H1 (cell line): Measurements from ENCODE around the gene RAP1GAP. TPM values are rescaled to one million over a fixed set of nuclear protein-coding genes. Genes with fewer than 3 reads are reported as not detected.

Source experiments
- CTCF ChIA-PET: fragments of 300-600 bp; sonication (Branson Sonifier 250); formaldehyde crosslinking; loops from one replicate; lab custom pipeline; 2021; ENCODE audit not compliant: partially characterized antibody; lab: Charles Lee
- POLR2A ChIA-PET: fragments of 300-600 bp; sonication (Branson Sonifier 250); formaldehyde crosslinking; loops from one replicate; lab custom pipeline; 2021; ENCODE audit warnings: inconsistent platforms; ENCODE audit not compliant: partially characterized antibody; lab: Charles Lee
- DNase-seq, 2 experiments: peaks; one replicate each; pipeline versions ENCODE4 v3.0.0 to v3.0.0-alpha.2; 2010 to 2022; ENCODE audit warnings: low spot score in 2 of 2, low read depth in 1 of 2, mixed read lengths in 1 of 2
- FAIRE-seq: peaks from 2 replicates; lab custom pipeline; 2011; peaks lifted over from hg19 to GRCh38; lab: Jason Lieb, UNC
- H2AFZ ChIP-seq: 2 replicates; pipeline ENCODE4 v1.8.1; 2012; ENCODE audit warnings: low read length, inconsistent platforms
- H2AK5ac ChIP-seq: 2 replicates; pipeline ENCODE4 v1.6.1; 2013; ENCODE audit warnings: low read depth, low read length
- H2BK120ac ChIP-seq: replicated peaks from 2 replicates; pipeline ENCODE3; 2013; ENCODE audit warnings: low read depth, low read length, inconsistent platforms
- H2BK12ac ChIP-seq: 2 replicates; pipeline ENCODE4 v1.6.1; 2013; ENCODE audit warnings: low read depth, low read length
- H2BK15ac ChIP-seq: 2 replicates; pipeline ENCODE4 v1.6.1; 2013; ENCODE audit warnings: low read length
- H2BK20ac ChIP-seq: 2 replicates; pipeline ENCODE4 v1.6.1; 2013; ENCODE audit warnings: low read length
- H2BK5ac ChIP-seq: 2 replicates; pipeline ENCODE4 v1.6.1; 2013; ENCODE audit warnings: low read depth, low read length
- H3K14ac ChIP-seq: 2 replicates; pipeline ENCODE4 v1.6.1; 2013; ENCODE audit warnings: inconsistent platforms; ENCODE audit not compliant: insufficient read length
- H3K18ac ChIP-seq: 2 replicates; pipeline ENCODE4 v1.6.1; 2013; ENCODE audit warnings: low read length; ENCODE audit errors: extremely low read depth
- H3K23ac ChIP-seq: 2 replicates; pipeline ENCODE4 v1.6.1; 2013; ENCODE audit warnings: inconsistent platforms; ENCODE audit not compliant: insufficient read length
- H3K23me2 ChIP-seq: 2 replicates; pipeline ENCODE4 v1.6.1; 2013; ENCODE audit warnings: low read depth, low read length
- H3K27ac ChIP-seq: 2 replicates; pipeline ENCODE4 v1.6.1; 2011; ENCODE audit warnings: low read depth, low read length, inconsistent platforms
- H3K27me3 ChIP-seq, 4 experiments: replicated peaks in 1 of 4; 1 replicate in 1 of 4; 2 replicates in 3 of 4; pipeline versions ENCODE4 v1.6.1 to v1.8.1; 2011 to 2013; ENCODE audit warnings: low read length in 3 of 4, mild to moderate bottlenecking in 3 of 4, inconsistent platforms in 2 of 4, mixed read lengths in 2 of 4, moderate library complexity in 1 of 4; ENCODE audit not compliant: control insufficient read depth in 3 of 4, insufficient read depth in 3 of 4; ENCODE audit errors: extremely low read depth in 1 of 4
- H3K36me3 ChIP-seq, 4 experiments: 2 replicates each; pipeline versions ENCODE4 v1.6.1 to v1.8.1; 2011 to 2013; ENCODE audit warnings: mild to moderate bottlenecking in 4 of 4, low read length in 3 of 4, moderate library complexity in 2 of 4, control low read depth in 1 of 4, inconsistent platforms in 1 of 4; ENCODE audit not compliant: insufficient read depth in 4 of 4, control insufficient read depth in 2 of 4
- H3K4ac ChIP-seq: replicated peaks from 2 replicates; pipeline ENCODE3; 2013; ENCODE audit warnings: low read length, low read depth, mixed read lengths, inconsistent platforms; ENCODE audit not compliant: insufficient read length
- H3K4me1 ChIP-seq, 4 experiments: replicated peaks in 1 of 4; 1 replicate in 1 of 4; 2 replicates in 3 of 4; pipeline versions ENCODE4 v1.6.1 to v1.8.1; 2011 to 2013; ENCODE audit warnings: low read length in 3 of 4, inconsistent platforms in 2 of 4, mixed read lengths in 1 of 4; ENCODE audit not compliant: insufficient read depth in 4 of 4, control insufficient read depth in 3 of 4
- H3K4me2 ChIP-seq, 2 experiments: 2 replicates each; pipeline versions ENCODE4 v1.6.1 to v1.8.1; 2011 to 2013; ENCODE audit warnings: low read depth in 2 of 2, low read length in 2 of 2, control low read depth in 1 of 2, inconsistent platforms in 1 of 2, mild to moderate bottlenecking in 1 of 2; ENCODE audit not compliant: insufficient read depth in 1 of 2
- H3K4me3 ChIP-seq, 4 experiments: fragments of 200-600, 300-600 bp in 1 of 4; sonication (generic), shearing (Covaris generic), sonication (Bioruptor Twin) in 1 of 4; 2 replicates each; pipeline versions ENCODE4 v1.5.1 to v1.8.1; 2011 to 2016; ENCODE audit warnings: low read length in 4 of 4, low read depth in 3 of 4, control low read depth in 2 of 4, inconsistent platforms in 2 of 4, mild to moderate bottlenecking in 2 of 4, mixed read lengths in 1 of 4, moderate library complexity in 1 of 4; ENCODE audit not compliant: insufficient read depth in 2 of 4; ENCODE audit errors: extremely low read depth in 1 of 4
- H3K56ac ChIP-seq: replicated peaks from 2 replicates; pipeline ENCODE3; 2013; ENCODE audit warnings: low read depth, mild to moderate bottlenecking, mixed read lengths, low read length, inconsistent platforms; ENCODE audit not compliant: insufficient read length
- H3K79me1 ChIP-seq: 2 replicates; pipeline ENCODE4 v1.6.1; 2013; ENCODE audit warnings: low read depth, low read length, control low read depth
- H3K79me2 ChIP-seq, 2 experiments: 2 replicates each; pipeline versions ENCODE4 v1.6.1 to v1.8.1; 2012 to 2013; ENCODE audit warnings: low read length in 2 of 2, mild to moderate bottlenecking in 2 of 2, inconsistent platforms in 1 of 2; ENCODE audit not compliant: insufficient read depth in 2 of 2, control insufficient read depth in 1 of 2
- H3K9ac ChIP-seq, 4 experiments: replicated peaks in 1 of 4; 1 replicate in 1 of 4; 2 replicates in 3 of 4; pipeline versions ENCODE4 v1.6.1 to v1.8.1; 2011 to 2013; ENCODE audit warnings: low read depth in 3 of 4, low read length in 3 of 4, control low read depth in 2 of 4, mild to moderate bottlenecking in 2 of 4, moderate library complexity in 2 of 4, inconsistent platforms in 1 of 4; ENCODE audit errors: extremely low read depth in 1 of 4
- H3K9me3 ChIP-seq, 2 experiments: 2 replicates each; pipeline versions ENCODE4 v1.6.1 to v1.8.1; 2012 to 2013; ENCODE audit warnings: mild to moderate bottlenecking in 2 of 2, moderate library complexity in 2 of 2, control low read depth in 1 of 2, inconsistent platforms in 1 of 2, low read depth in 1 of 2, low read length in 1 of 2, mixed read lengths in 1 of 2; ENCODE audit not compliant: insufficient read depth in 2 of 2
- H4K20me1 ChIP-seq, 2 experiments: replicated peaks in 1 of 2; 2 replicates each; pipeline versions ENCODE3 to v1.8.1; 2011 to 2013; ENCODE audit warnings: inconsistent platforms in 2 of 2, low read length in 2 of 2, mild to moderate bottlenecking in 1 of 2; ENCODE audit not compliant: insufficient read depth in 2 of 2, control insufficient read depth in 1 of 2
- H4K5ac ChIP-seq: 2 replicates; pipeline ENCODE4 v1.6.1; 2013; ENCODE audit warnings: low read length, low read depth, mixed read lengths, inconsistent platforms; ENCODE audit not compliant: insufficient read length
- H4K8ac ChIP-seq: 2 replicates; pipeline ENCODE4 v1.8.0; 2013; ENCODE audit warnings: mild to moderate bottlenecking, moderate library complexity, low read length, inconsistent platforms; ENCODE audit not compliant: insufficient read depth; ENCODE audit errors: extremely low read depth
- H4K91ac ChIP-seq: replicated peaks from 2 replicates; pipeline ENCODE3; 2013; ENCODE audit warnings: low read length, mixed read lengths, inconsistent platforms; ENCODE audit not compliant: insufficient read length
- CBX8 ChIP-seq: fragments of 300-800, 300-1000 bp; sonication (generic); IDR thresholded peaks from 2 replicates; pipeline ENCODE4 v1.7.1; 2016; ENCODE audit warnings: low read depth, low read length, borderline replicate concordance
- CEBPB ChIP-seq: IDR thresholded peaks from 2 replicates; pipeline ENCODE4 v1.6.1; 2012; ENCODE audit warnings: low read depth, low read length
- CHD2 ChIP-seq: IDR thresholded peaks from 2 replicates; pipeline ENCODE4 v1.6.1; 2012; ENCODE audit warnings: low read length, improper control_type of control experiment
- EGR1 ChIP-seq: IDR thresholded peaks from 2 replicates; pipeline ENCODE4 v1.6.1; 2011; ENCODE audit warnings: low read depth, low read length, borderline replicate concordance
- GTF2F1 ChIP-seq: IDR thresholded peaks from 2 replicates; pipeline ENCODE4 v1.6.1; 2012; ENCODE audit warnings: low read depth, low read length, improper control_type of control experiment, borderline replicate concordance
- KDM1A ChIP-seq: fragments of 200-600, 300-600 bp; sonication (generic); IDR thresholded peaks from 2 replicates; pipeline ENCODE4 v1.7.1; 2016; ENCODE audit warnings: mild to moderate bottlenecking, low read length, borderline replicate concordance
- MAFK ChIP-seq: IDR thresholded peaks from 2 replicates; pipeline ENCODE4 v1.6.1; 2012; ENCODE audit warnings: low read depth, mild to moderate bottlenecking, improper control_type of control experiment, low read length
- POLR2A ChIP-seq, 2 experiments: IDR thresholded peaks; 1 replicate in 1 of 2; 2 replicates in 1 of 2; pipeline ENCODE4 v1.6.1; 2011; ENCODE audit warnings: low read depth in 2 of 2, low read length in 2 of 2, mild to moderate bottlenecking in 2 of 2; ENCODE audit errors: control extremely low read depth in 1 of 2
- POLR2AphosphoS5 ChIP-seq: IDR thresholded peaks from 2 replicates; pipeline ENCODE4 v1.6.1; 2011; ENCODE audit warnings: low read depth, low read length
- SIN3A ChIP-seq, 2 experiments: IDR thresholded peaks in 1 of 2; conservative IDR thresholded peaks in 1 of 2; 2 replicates each; pipeline ENCODE4 v1.6.1; 2011 to 2012; ENCODE audit warnings: low read length in 2 of 2, improper control_type of control experiment in 1 of 2, low read depth in 1 of 2, mild to moderate bottlenecking in 1 of 2
- SIRT6 ChIP-seq: IDR thresholded peaks from one replicate; pipeline ENCODE4 v1.7.1; 2012; ENCODE audit warnings: low read length, inconsistent platforms
- SP4 ChIP-seq: IDR thresholded peaks from 2 replicates; pipeline ENCODE4 v1.6.1; 2012; ENCODE audit warnings: low read length, inconsistent platforms
- TCF12 ChIP-seq: IDR thresholded peaks from 2 replicates; pipeline ENCODE4 v1.6.1; 2011; ENCODE audit warnings: low read depth, mild to moderate bottlenecking, low read length
- WGBS, 2 experiments: shearing (Covaris generic) in 1 of 2; methylation state at CpG; one replicate each; pipeline versions ENCODE4 v1.1.6 to v1.1.7; 2013 to 2015; ENCODE audit warnings: low lambda C conversion rate in 2 of 2, mixed read lengths in 2 of 2, inconsistent platforms in 1 of 2, low coverage in 1 of 2, missing lambda C conversion rate in 1 of 2; ENCODE audit not compliant: insufficient replicate concordance in 2 of 2, insufficient coverage in 1 of 2, insufficient read length in 1 of 2; ENCODE audit errors: extremely low coverage in 1 of 2, missing lambda C conversion rate in 1 of 2; 5-methylcytosine and 5-hydroxymethylcytosine counted together
- polyA plus RNA-seq, 7 experiments: library from polyadenylated mRNA; depleted of rRNA in 3 of 7; stranded (reverse) in 5 of 7; unstranded in 2 of 7; fragments of >200 nt in 5 of 7; fragments of 200-250 nt in 2 of 7; gene quantifications; 1 replicate in 5 of 7; 2 replicates in 1 of 7; 4 replicates in 1 of 7; pipeline versions ENCODE4 v1.2.1 to v1.2.3, GENCODE V29; 2011 to 2013; ENCODE audit warnings: missing spikeins in 2 of 7, mixed read lengths in 2 of 7
- total RNA-seq: library from RNA; stranded (reverse); fragmentation: NEBNext Ultra II Directional; extraction: Animal tissue kit (Norgen Biotek cat#: 25700); gene quantifications from 2 replicates; pipeline ENCODE4 v1.2.1, GENCODE V29; 2021

RAP1GAP gene
- total and polyA plus RNA-seq, 2 of the 8 experiments (the other 6 are each of a cell fraction or from before 2014, with no cell fraction given) = 8.4 TPM

GRCh38 chr1:21647431-21648351, 21.5 kb downstream of the RAP1GAP start:
- no peak overlapping the region; the same call in 1 of the 2 replicates for H2BK12ac ChIP-seq
- H2BK20ac ChIP-seq = peak overlapping the region; percentile 36; the same call in 1 of the 2 replicates
- peaks cover 0 to 2% of the 10 kb centered on the region in 2 experiments for H4K20me1 ChIP-seq
- no peak overlapping the region for H2BK5ac ChIP-seq
- H3K36me3 ChIP-seq = no peaks in the 10 kb centered on the region; a peak in 1 of 8 replicates
- H2BK15ac ChIP-seq = peak overlapping the region; percentile 20; the same call in 1 of the 2 replicates
- 37% methylated on average over 19 of the region's 19 CpGs; no CpG with 5 or more reads in 1 of the 2 experiments for WGBS, 2 experiments
- H3K14ac ChIP-seq = no peak overlapping the region
- ChIA-PET CTCF (interaction anchor here (1.4 to 3.1 kb wide), 2 partner anchors 10 to 26 kb away, joined by 3 to 11 read pairs; no protein-coding TSS in a partner anchor), POLR2A (no interaction called here)
- H3K27ac ChIP-seq = no peak overlapping the region
- H3K9ac ChIP-seq = no peak overlapping the region
- H3K18ac ChIP-seq = no peak overlapping the region
- no peak overlapping the region for H2AK5ac ChIP-seq
- H3K79me1 ChIP-seq = no peaks in the 10 kb centered on the region; the same call in 1 of the 2 replicates
- H3K56ac ChIP-seq = no peak overlapping the region
- no peak overlapping the region for H4K91ac ChIP-seq
- peak; percentile 67 to 95 for DNase-seq
- H3K4me2 ChIP-seq = no peak overlapping the region
- H2AFZ ChIP-seq = no peak overlapping the region
- peak; percentile 97 for FAIRE-seq
- H2BK120ac ChIP-seq = no peak overlapping the region
- no peak overlapping the region for H4K5ac ChIP-seq
- H3K23me2 ChIP-seq = peaks cover 7% of the 10 kb centered on the region; the same call in 1 of the 2 replicates
- peaks cover 0 to 14% (median 9%) of the 10 kb centered on the region in 4 experiments; a peak in 6 of 7 replicates for H3K4me1 ChIP-seq
- H3K9me3 ChIP-seq = no peaks in the 10 kb centered on the region
- H3K23ac ChIP-seq = no peak overlapping the region
- H3K4me3 ChIP-seq = no peak overlapping the region
- no peaks in the 10 kb centered on the region for H3K79me2 ChIP-seq
- H3K4ac ChIP-seq = no peak overlapping the region
- H3K27me3 ChIP-seq = peaks cover 0 to 16% (median 8%) of the 10 kb centered on the region in 4 experiments; a peak in 3 of 7 replicates
- no peak overlapping the region for H4K8ac ChIP-seq
- TF ChIP-seq POLR2A (IDR thresholded peaks at IDR 0.05; ENCODE audit: control extremely low read depth in 1 of 2, low read depth in 2 of 2, low read length in 2 of 2) = no peak
- no peak for TF ChIP-seq EGR1
- TF ChIP-seq SP4 = peak; percentile 75; the same call in 1 of the 2 replicates
- no peak for TF ChIP-seq GTF2F1
- peak; percentile 93; the same call in 1 of the 2 replicates for TF ChIP-seq KDM1A
- no peak for TF ChIP-seq CEBPB
- TF ChIP-seq CBX8 = no peak
- TF ChIP-seq CHD2 = no peak
- TF ChIP-seq SIN3A (conservative IDR thresholded peaks at IDR 0.05 in 1 of 2, IDR thresholded peaks at IDR 0.05 in 1 of 2; ENCODE audit: low read depth in 1 of 2, low read length in 2 of 2) = peak; percentile 99
- TF ChIP-seq TCF12 = no peak
- no peak for TF ChIP-seq SIRT6
- no peak for TF ChIP-seq POLR2AphosphoS5
- no peak for TF ChIP-seq MAFK
